GM23338 (cell line): ENCODE data around the gene CHIA. TPM values are rescaled to one million over a fixed set of nuclear protein-coding genes. Genes with fewer than 3 reads are reported as not detected.

Source experiments
- ATAC-seq: fragments of 200-7000 bp; cut with Tn5 transposase; 3 replicates; pipeline ENCODE4 v1.9.1; 2020
- DNase-seq: peaks from one replicate; pipeline ENCODE4 v3.0.0-alpha.2; 2015; ENCODE audit warnings: low spot score
- H2AFZ ChIP-seq: fragments of 200-600 bp; sonication (generic); 2 replicates; pipeline ENCODE4 v1.8.0; 2016; ENCODE audit warnings: antibody characterized with exemption, mild to moderate bottlenecking, moderate library complexity
- H3F3A ChIP-seq: fragments of 200-600 bp; sonication (generic); replicated peaks from 2 replicates; pipeline ENCODE4 v1.8.0; 2017; ENCODE audit warnings: antibody characterized with exemption, mixed run types, low read depth
- H3K27ac ChIP-seq: fragments of 200-600 bp; sonication (generic); 2 replicates; pipeline ENCODE4 v1.6.1; 2016; ENCODE audit warnings: low read depth
- H3K27me3 ChIP-seq: fragments of 200-600 bp; sonication (generic); 2 replicates; pipeline ENCODE4 v1.8.0; 2016; ENCODE audit warnings: mild to moderate bottlenecking, mixed run types, moderate library complexity; ENCODE audit not compliant: insufficient read depth
- H3K36me3 ChIP-seq: fragments of 200-600 bp; sonication (generic); 2 replicates; pipeline ENCODE4 v1.8.0; 2016; ENCODE audit warnings: mild to moderate bottlenecking; ENCODE audit not compliant: insufficient read depth
- H3K4me1 ChIP-seq: fragments of 200-600 bp; sonication (generic); 2 replicates; pipeline ENCODE4 v1.8.0; 2016; ENCODE audit warnings: mild to moderate bottlenecking, moderate library complexity; ENCODE audit not compliant: insufficient read depth
- H3K4me2 ChIP-seq: fragments of 200-600 bp; sonication (generic); 2 replicates; pipeline ENCODE4 v1.7.1; 2017; ENCODE audit warnings: mixed run types
- H3K4me3 ChIP-seq: fragments of 200-600 bp; sonication (generic); 2 replicates; pipeline ENCODE4 v1.6.1; 2016; ENCODE audit warnings: mixed run types
- H3K79me2 ChIP-seq: fragments of 200-600 bp; sonication (generic); replicated peaks from 2 replicates; pipeline ENCODE4 v1.8.0; 2017; ENCODE audit warnings: mild to moderate bottlenecking; ENCODE audit not compliant: insufficient read depth
- H3K9me2 ChIP-seq: fragments of 200-600 bp; sonication (generic); 2 replicates; pipeline ENCODE4 v1.8.0; 2017; ENCODE audit not compliant: insufficient read depth
- H4K20me1 ChIP-seq: fragments of 200-600 bp; sonication (generic); replicated peaks from 2 replicates; pipeline ENCODE4 v1.8.0; 2017; ENCODE audit warnings: mild to moderate bottlenecking; ENCODE audit not compliant: insufficient read depth
- H3K27ac Mint-ChIP-seq: 2 replicates; pipeline ENCODE4 v1.8.0; 2020; ENCODE audit warnings: inconsistent platforms, mild to moderate bottlenecking, moderate library complexity, mixed read lengths
- H3K27me3 Mint-ChIP-seq: 3 replicates; pipeline ENCODE4 v1.8.0; 2022; ENCODE audit warnings: low read depth, mild to moderate bottlenecking, moderate library complexity, mixed read lengths, inconsistent platforms; ENCODE audit not compliant: insufficient read depth, poor library complexity
- H3K36me3 Mint-ChIP-seq: 3 replicates; pipeline ENCODE4 v1.8.0; 2021; ENCODE audit warnings: low read depth, mild to moderate bottlenecking, inconsistent platforms, moderate library complexity, mixed read lengths
- H3K4me1 Mint-ChIP-seq: 3 replicates; pipeline ENCODE4 v1.8.0; 2020; ENCODE audit warnings: mild to moderate bottlenecking, inconsistent platforms, mixed read lengths
- H3K4me3 Mint-ChIP-seq: 3 replicates; pipeline ENCODE4 v1.8.0; 2021; ENCODE audit warnings: moderate library complexity, mild to moderate bottlenecking, inconsistent platforms, mixed read lengths
- H3K9me3 Mint-ChIP-seq: 3 replicates; pipeline ENCODE4 v1.8.0; 2020; ENCODE audit warnings: moderate library complexity, mild to moderate bottlenecking, inconsistent platforms, mixed read lengths
- CREB1 ChIP-seq: fragments of 250-450 bp; sonication (Bioruptor Pico); IDR thresholded peaks from 2 replicates; pipeline ENCODE4 v1.5.0; 2020; ENCODE audit warnings: low read depth, mild to moderate bottlenecking, moderate library complexity
- CTCF ChIP-seq, 2 experiments: fragments of 200-600 bp in 1 of 2; sonication (generic) in 1 of 2; conservative IDR thresholded peaks; 2 replicates each; pipeline versions ENCODE4 v1.5.1 to v1.6.1; 2016 to 2017; ENCODE audit warnings: antibody characterized with exemption in 2 of 2, low read depth in 2 of 2, mild to moderate bottlenecking in 2 of 2, moderate library complexity in 1 of 2
- ETS1 ChIP-seq: IDR thresholded peaks from 2 replicates; pipeline ENCODE4 v1.6.1; 2016; ENCODE audit warnings: antibody characterized with exemption
- EZH2 ChIP-seq: fragments of 200-600 bp; sonication (generic); IDR thresholded peaks from one replicate; pipeline ENCODE4 v1.8.0; 2017; ENCODE audit warnings: antibody characterized with exemption, mild to moderate bottlenecking, low read depth; ENCODE audit not compliant: unreplicated experiment
- EZH2phosphoT487 ChIP-seq: fragments of 200-600 bp; sonication (generic); IDR thresholded peaks from one replicate; pipeline ENCODE4 v1.8.1; 2018; ENCODE audit warnings: antibody characterized with exemption; ENCODE audit not compliant: unreplicated experiment
- JUNB ChIP-seq: IDR thresholded peaks from one replicate; pipeline ENCODE4 v1.6.1; 2016; ENCODE audit warnings: antibody characterized with exemption; ENCODE audit not compliant: unreplicated experiment
- NANOG ChIP-seq: IDR thresholded peaks from 2 replicates; pipeline ENCODE4 v1.6.1; 2016; ENCODE audit warnings: antibody characterized with exemption, borderline replicate concordance
- POLR2AphosphoS5 ChIP-seq: IDR thresholded peaks from 2 replicates; pipeline ENCODE4 v1.6.1; 2016; ENCODE audit warnings: antibody characterized with exemption, low read depth
- REST ChIP-seq: IDR thresholded peaks from one replicate; pipeline ENCODE4 v1.6.1; 2018; ENCODE audit warnings: antibody characterized with exemption; ENCODE audit not compliant: unreplicated experiment
- STAT1 ChIP-seq: IDR thresholded peaks from one replicate; pipeline ENCODE4 v1.6.1; 2016; ENCODE audit warnings: antibody characterized with exemption; ENCODE audit not compliant: unreplicated experiment
- ZNF114 ChIP-seq: fragments of 250-450 bp; sonication (Bioruptor Pico); IDR thresholded peaks from 2 replicates; pipeline ENCODE4 v1.5.0; 2020; ENCODE audit warnings: mild to moderate bottlenecking, moderate library complexity
- ZNF331 ChIP-seq: fragments of 250-450 bp; sonication (Bioruptor Pico); IDR thresholded peaks from 2 replicates; pipeline ENCODE4 v1.5.0; 2020; ENCODE audit warnings: low read depth, mild to moderate bottlenecking, moderate library complexity
- ZNF462 ChIP-seq: fragments of 250-450 bp; sonication (Bioruptor Pico); IDR thresholded peaks from 2 replicates; pipeline ENCODE4 v1.5.0; 2020; ENCODE audit warnings: mild to moderate bottlenecking, moderate library complexity
- polyA plus RNA-seq: library from polyadenylated mRNA; unstranded; fragments of >200 nt; fragmentation: Nextera tagmentation; extraction: Ambion mirVana; gene quantifications from 2 replicates; pipeline ENCODE4 v1.2.1, GENCODE V29; 2016
- total RNA-seq: library from RNA; depleted of rRNA; stranded (reverse); fragments of >200 nt; shearing (Covaris generic); gene quantifications from 2 replicates; pipeline ENCODE4 v1.2.3, GENCODE V29; 2014

CHIA gene
- total and polyA plus RNA-seq, 2 experiments from 2014 or later = not detected

GRCh38 chr1:111354584-111354983 is 63.9 kb downstream of the CHIA start:
- Histone ChIP-seq H4K20me1 (no peaks in the 10 kb centered on the region), H2AFZ (no peak overlapping the region), H3K4me2 (no peak overlapping the region), H3K27me3 (no peaks in the 10 kb centered on the region), H3K4me1 (peaks cover 3% of the 10 kb centered on the region; the same call in 1 of the 2 replicates), H3K4me3 (no peak overlapping the region), H3K36me3 (no peaks in the 10 kb centered on the region; the same call in 1 of the 2 replicates), H3K79me2 (no peaks in the 10 kb centered on the region), H3F3A (no peaks in the 10 kb centered on the region), H3K9me2 (peaks cover 11% of the 10 kb centered on the region; the same call in 1 of the 2 replicates), H3K27ac (no peak overlapping the region)
- no peaks in the 10 kb centered on the region for H3K9me3 Mint-ChIP-seq
- no peak overlapping the region for H3K27ac Mint-ChIP-seq
- H3K27me3 Mint-ChIP-seq = peaks cover 1% of the 10 kb centered on the region
- DNase-seq (no peak), ATAC-seq (no peak)
- no peak for TF ChIP-seq JUNB
- no peak for TF ChIP-seq ZNF331 (CRISPR knock-in tag)
- TF ChIP-seq CREB1 (CRISPR knock-in tag) = no peak
- TF ChIP-seq ETS1 = no peak
- no peak for TF ChIP-seq REST
- no peak for TF ChIP-seq ZNF462 (CRISPR knock-in tag)
- TF ChIP-seq CTCF (conservative IDR thresholded peaks at IDR 0.05; ENCODE audit: low read depth in 2 of 2) = no peak
- TF ChIP-seq EZH2phosphoT487 = no peak
- TF ChIP-seq STAT1 = no peak
- no peak for TF ChIP-seq NANOG
- TF ChIP-seq POLR2AphosphoS5 = no peak
- no peak for TF ChIP-seq ZNF114 (CRISPR knock-in tag)
- no peak for TF ChIP-seq EZH2
- H3K4me1 Mint-ChIP-seq = peaks cover 5% of the 10 kb centered on the region
- no peaks in the 10 kb centered on the region for H3K36me3 Mint-ChIP-seq
- H3K4me3 Mint-ChIP-seq = no peak overlapping the region; the same call in 2 of the 3 replicates
